ENCODE measurements around the gene LHFPL4. TPM values are rescaled to one million over a fixed set of nuclear protein-coding genes. Genes with fewer than 3 reads are reported as not detected.

LHFPL4 gene
- total RNA-seq, 3 donors from 2014 or later (not counting 1 experiment from before 2014, with no cell fraction given), result not detected

- no peak overlapping the region for H3K27ac Mint-ChIP-seq
- H3K4me3 Mint-ChIP-seq, result no peak overlapping the region
- Histone ChIP-seq H3K4me3 (ENCODE audit: low read length) (no peak overlapping the region), H3K36me3 (ENCODE audit: control insufficient read depth, insufficient read depth, low read length) (no peaks in the 10 kb centered on the region), H3K27ac (ENCODE audit: low read length) (no peak overlapping the region), H3K27me3 (ENCODE audit: control insufficient read depth, insufficient read depth, low read length) (peaks cover 24% of the 10 kb centered on the region), H3K9me3 (ENCODE audit: control insufficient read depth, insufficient read depth, low read length) (no peaks in the 10 kb centered on the region), H3K4me1 (ENCODE audit: control insufficient read depth, insufficient read depth, low read length) (no peaks in the 10 kb centered on the region)
- no peaks in the 10 kb centered on the region for H3K36me3 Mint-ChIP-seq
- H3K4me1 Mint-ChIP-seq, result peaks cover 10 to 12% of the 10 kb centered on the region in 2 donors
- H3K9me3 Mint-ChIP-seq, result no peaks in the 10 kb centered on the region
- 35% methylated on average over 5 of the region's 12 CpGs for WGBS (ENCODE audit: insufficient coverage)
- intact Hi-C loops (cut with micrococcal nuclease), result no loop called here
- DNase-seq (no peak), ATAC-seq (no peak)
- peaks cover 42 to 62% of the 10 kb centered on the region in 2 donors for H3K27me3 Mint-ChIP-seq (ENCODE audit: low read depth in 2 of 2)
- TF ChIP-seq CTCF (IDR thresholded peaks at IDR 0.05), result no peak
These were observed 409 bp upstream of the LHFPL4 start for GRCh38 chr3:9553948-9554513.

- Histone ChIP-seq H3K4me1 (ENCODE audit: control insufficient read depth, insufficient read depth, low read length) (no peaks in the 10 kb centered on the region), H3K27ac (ENCODE audit: low read length) (no peak overlapping the region), H3K36me3 (ENCODE audit: control insufficient read depth, insufficient read depth, low read length) (no peaks in the 10 kb centered on the region), H3K4me3 (ENCODE audit: low read length) (no peak overlapping the region), H3K9me3 (ENCODE audit: control insufficient read depth, insufficient read depth, low read length) (no peaks in the 10 kb centered on the region), H3K27me3 (ENCODE audit: control insufficient read depth, insufficient read depth, low read length) (peaks cover 24% of the 10 kb centered on the region)
- Mint-ChIP-seq H3K27me3 (ENCODE audit: low read depth in 2 of 2) (peaks cover 45 to 64% of the 10 kb centered on the region in 2 donors), H3K36me3 (no peaks in the 10 kb centered on the region), H3K4me3 (no peak overlapping the region), H3K9me3 (no peaks in the 10 kb centered on the region), H3K27ac (no peak overlapping the region), H3K4me1 (peaks cover 10 to 12% of the 10 kb centered on the region in 2 donors)
- 17% methylated on average over 57 of the region's 57 CpGs for WGBS (ENCODE audit: insufficient coverage)
- ATAC-seq (peak; percentile 29 to 65 (median 55)), DNase-seq (peak; percentile 23 to 58)
- intact Hi-C loops (cut with micrococcal nuclease), result no loop called here
- no peak for TF ChIP-seq CTCF (IDR thresholded peaks at IDR 0.05)
These were observed 1.2 kb downstream of the LHFPL4 start for GRCh38 chr3:9552252-9552999.

- H3K4me1 ChIP-seq (ENCODE audit: control insufficient read depth, insufficient read depth, low read length), result no peaks in the 10 kb centered on the region
- peaks cover 24% of the 10 kb centered on the region for H3K27me3 ChIP-seq (ENCODE audit: control insufficient read depth, insufficient read depth, low read length)
- Mint-ChIP-seq H3K36me3 (no peaks in the 10 kb centered on the region), H3K4me1 (peaks cover 10 to 12% of the 10 kb centered on the region in 2 donors), H3K27ac (no peak overlapping the region), H3K4me3 (no peak overlapping the region), H3K27me3 (ENCODE audit: low read depth in 2 of 2) (peaks cover 43 to 62% of the 10 kb centered on the region in 2 donors), H3K9me3 (no peaks in the 10 kb centered on the region)
- no peak for DNase-seq
- no peak for TF ChIP-seq CTCF (IDR thresholded peaks at IDR 0.05)
- no peak overlapping the region for H3K27ac ChIP-seq (ENCODE audit: low read length)
- intact Hi-C loops (cut with micrococcal nuclease), result no loop called here
- no peak for ATAC-seq
- H3K9me3 ChIP-seq (ENCODE audit: control insufficient read depth, insufficient read depth, low read length), result no peaks in the 10 kb centered on the region
- H3K4me3 ChIP-seq (ENCODE audit: low read length), result no peak overlapping the region
- no peaks in the 10 kb centered on the region for H3K36me3 ChIP-seq (ENCODE audit: control insufficient read depth, insufficient read depth, low read length)
- 79% methylated on average over 1 of the region's 1 CpG for WGBS (ENCODE audit: insufficient coverage)
These were observed 2.6 kb downstream of the LHFPL4 start for GRCh38 chr3:9550999-9551398.
